Thyroid gland (tissue), 4 donors: Measurements from ENCODE around the gene MAML3.

Experiments used
- POLR2A ChIP-seq, 2 donors: fragments of 450-650 bp; IDR thresholded peaks; one replicate each; pipeline ENCODE4 v1.6.1; 2017; ENCODE audit warnings: antibody characterized with exemption in 2 of 2, mild to moderate bottlenecking in 2 of 2, moderate library complexity in 1 of 2
- TF ChIP-seq, protein P1 (sequence below), 6 experiments: fragments of 200-600 bp in 3 of 6; fragments of 450-650 bp in 3 of 6; sonication (generic) in 3 of 6; IDR thresholded peaks; one replicate each; pipeline ENCODE4 v1.5.1; 2016 to 2019; ENCODE audit warnings: antibody characterized with exemption in 6 of 6, mild to moderate bottlenecking in 2 of 6, inconsistent platforms in 1 of 6, moderate library complexity in 1 of 6

GRCh38 chr4:139682741-139683151 is 471.2 kb downstream of the MAML3 start:
- TF ChIP-seq, protein P1, sequence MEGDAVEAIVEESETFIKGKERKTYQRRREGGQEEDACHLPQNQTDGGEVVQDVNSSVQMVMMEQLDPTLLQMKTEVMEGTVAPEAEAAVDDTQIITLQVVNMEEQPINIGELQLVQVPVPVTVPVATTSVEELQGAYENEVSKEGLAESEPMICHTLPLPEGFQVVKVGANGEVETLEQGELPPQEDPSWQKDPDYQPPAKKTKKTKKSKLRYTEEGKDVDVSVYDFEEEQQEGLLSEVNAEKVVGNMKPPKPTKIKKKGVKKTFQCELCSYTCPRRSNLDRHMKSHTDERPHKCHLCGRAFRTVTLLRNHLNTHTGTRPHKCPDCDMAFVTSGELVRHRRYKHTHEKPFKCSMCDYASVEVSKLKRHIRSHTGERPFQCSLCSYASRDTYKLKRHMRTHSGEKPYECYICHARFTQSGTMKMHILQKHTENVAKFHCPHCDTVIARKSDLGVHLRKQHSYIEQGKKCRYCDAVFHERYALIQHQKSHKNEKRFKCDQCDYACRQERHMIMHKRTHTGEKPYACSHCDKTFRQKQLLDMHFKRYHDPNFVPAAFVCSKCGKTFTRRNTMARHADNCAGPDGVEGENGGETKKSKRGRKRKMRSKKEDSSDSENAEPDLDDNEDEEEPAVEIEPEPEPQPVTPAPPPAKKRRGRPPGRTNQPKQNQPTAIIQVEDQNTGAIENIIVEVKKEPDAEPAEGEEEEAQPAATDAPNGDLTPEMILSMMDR (IDR thresholded peaks at IDR 0.05): no peak
- TF ChIP-seq POLR2A (IDR thresholded peaks at IDR 0.05): no peak
